ENCODE data around the gene HOXA5.
A peak's percentile ranks its signal among the peaks of the same experiment; 100 is the strongest.

The HOXA5 gene

GRCh38 chr7:27182285-27182841 lies 38.9 kb upstream of the HOXA5 start:
- DNase-seq (ENCODE audit: low read depth) = no peak

GRCh38 chr7:27181795-27182275 lies 38.4 kb upstream of the HOXA5 start:
- DNase-seq (ENCODE audit: low read depth) = no peak

DNA sequence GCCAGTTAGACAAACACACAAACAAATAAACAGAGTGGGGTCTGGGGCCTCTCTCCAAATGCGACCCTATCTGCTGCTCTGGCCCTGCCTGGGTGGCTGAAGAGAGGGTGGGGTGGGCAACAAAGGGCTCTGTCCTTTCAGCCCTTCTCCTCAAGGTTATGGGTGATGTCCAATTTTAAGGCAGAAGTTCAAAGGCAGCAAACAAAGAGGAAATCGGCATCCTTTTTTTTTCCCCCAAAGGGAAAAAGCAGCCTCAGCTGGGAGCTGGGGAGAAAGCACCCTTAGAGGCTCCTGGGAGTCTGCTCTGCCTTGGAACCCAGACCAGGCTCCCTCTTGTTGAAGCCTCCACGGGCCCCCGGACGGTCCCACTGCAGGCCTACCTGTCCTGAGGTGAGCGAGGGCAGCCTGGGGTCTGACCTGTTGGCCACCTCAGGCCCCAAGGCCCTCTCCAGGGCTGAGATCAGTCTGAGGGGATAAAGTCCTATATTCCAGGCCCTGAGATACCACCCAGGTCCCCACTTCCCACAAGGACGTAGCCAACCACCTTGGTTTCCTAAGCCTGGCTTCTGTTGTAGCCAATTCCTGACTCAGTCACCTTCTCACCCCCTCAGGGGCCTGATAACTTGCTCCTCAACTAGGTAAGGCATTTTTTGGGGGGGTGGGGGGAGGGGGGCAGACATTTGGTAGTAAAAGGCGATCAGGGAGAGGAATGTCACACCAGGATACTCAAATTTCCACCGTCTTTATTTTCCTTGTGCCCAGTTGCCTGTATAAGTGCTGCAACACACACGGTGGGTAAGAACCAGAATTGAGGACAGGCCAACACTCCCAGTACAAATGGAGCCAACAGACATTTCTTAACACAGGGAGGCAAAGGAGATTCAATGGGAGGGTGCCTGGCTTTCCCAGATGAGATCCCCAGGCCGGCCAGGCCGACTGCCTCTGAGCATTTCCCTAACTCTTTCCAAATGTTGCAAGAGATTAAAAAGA lies 37.2 kb upstream of the HOXA5 start:
- no peak for DNase-seq (ENCODE audit: low read depth)

DNA sequence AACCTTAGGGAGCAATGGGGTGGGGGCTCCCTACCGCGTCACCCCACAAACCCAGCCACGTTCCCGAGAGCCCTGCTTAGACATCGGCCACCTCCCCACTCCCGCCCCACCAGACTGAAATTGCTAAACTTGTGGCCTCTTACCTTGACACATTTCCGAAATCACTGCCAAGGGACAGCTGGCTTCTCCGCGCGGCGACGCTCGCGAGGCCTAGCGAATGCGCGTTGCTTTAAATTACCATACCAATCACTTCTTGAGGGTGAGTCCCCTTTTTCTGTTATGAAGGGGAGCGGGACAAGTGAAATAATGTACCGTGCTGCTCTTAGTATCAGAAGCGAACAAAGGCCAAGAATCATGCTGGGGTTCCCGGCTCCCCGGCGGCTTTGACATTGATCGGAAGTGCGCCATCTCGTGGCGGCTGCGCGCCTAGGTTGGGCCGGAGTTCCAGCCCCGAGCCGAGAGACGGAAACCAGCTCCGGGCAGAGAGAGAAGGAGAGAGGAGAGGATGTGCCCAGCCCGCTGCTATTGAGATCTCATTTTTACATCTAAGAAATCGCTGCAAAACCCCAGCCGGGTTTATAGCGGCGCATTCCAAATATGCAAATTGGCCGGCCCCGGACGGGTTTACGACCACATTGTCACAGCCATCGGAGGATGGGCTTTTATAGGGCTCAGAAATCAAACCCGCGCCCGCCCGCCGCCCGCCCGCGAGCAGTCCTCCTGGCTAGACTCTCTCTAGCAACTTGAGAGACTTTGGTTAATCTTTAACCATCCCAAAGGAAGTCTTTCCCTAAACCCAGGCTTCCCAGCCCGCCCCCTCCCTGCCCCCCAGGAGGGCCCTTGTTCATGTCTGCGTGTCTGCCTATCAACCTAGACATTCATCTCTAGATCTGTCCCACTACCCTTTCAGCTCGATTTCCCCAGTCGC lies 36.3 kb upstream of the HOXA5 start:
- peak; percentile 20 for DNase-seq (ENCODE audit: low read depth)

DNA sequence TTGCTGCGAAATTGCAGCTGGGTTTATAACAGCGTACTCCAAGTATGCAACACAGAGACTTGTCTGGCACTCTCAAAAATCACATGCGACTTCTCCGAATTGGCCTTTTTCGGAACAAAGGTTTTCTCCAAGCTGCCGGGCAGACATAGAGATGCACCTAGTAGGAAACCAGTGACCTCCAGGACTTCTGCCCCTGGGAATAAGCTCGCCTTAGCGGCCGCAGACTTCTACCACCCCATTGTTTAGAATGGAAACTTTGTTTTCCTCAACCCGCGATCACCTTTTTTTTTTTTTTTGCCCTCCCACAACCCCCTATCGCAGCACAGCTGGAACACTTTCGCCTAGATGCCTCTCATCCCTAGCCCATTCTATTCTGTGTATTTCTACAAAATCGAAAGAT lies 35.5 kb upstream of the HOXA5 start:
- no peak for DNase-seq (ENCODE audit: low read depth)

- no peak for DNase-seq (ENCODE audit: low read depth)
Observed at GRCh38 chr7:27178366-27178765, 34.9 kb upstream of the HOXA5 start.

DNA sequence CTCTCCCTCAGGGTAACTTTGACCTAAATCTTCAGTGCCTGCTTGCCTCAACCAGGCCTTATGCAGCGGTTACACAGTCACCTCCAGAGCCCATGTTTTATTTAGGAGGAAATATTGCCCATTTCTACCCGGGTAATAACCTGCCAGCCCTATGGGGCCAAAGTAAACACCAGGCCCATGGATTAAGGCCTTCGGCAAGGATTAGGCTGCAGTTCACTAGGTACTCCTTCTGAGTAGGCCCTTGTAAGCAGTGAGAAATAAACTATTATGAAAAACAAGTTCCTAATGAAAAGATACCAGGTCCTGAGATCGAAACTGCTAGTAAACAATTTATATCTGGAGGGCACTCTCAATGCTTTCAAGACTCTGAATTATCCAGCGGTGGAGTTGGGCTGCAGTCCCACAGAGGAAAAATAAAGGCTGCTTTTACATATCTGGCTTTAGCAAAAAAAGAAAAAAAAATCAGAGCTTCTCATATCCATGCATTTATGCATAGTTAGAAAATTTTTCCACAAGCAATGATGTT lies 34.4 kb upstream of the HOXA5 start:
- DNase-seq (ENCODE audit: low read depth) = no peak

DNA sequence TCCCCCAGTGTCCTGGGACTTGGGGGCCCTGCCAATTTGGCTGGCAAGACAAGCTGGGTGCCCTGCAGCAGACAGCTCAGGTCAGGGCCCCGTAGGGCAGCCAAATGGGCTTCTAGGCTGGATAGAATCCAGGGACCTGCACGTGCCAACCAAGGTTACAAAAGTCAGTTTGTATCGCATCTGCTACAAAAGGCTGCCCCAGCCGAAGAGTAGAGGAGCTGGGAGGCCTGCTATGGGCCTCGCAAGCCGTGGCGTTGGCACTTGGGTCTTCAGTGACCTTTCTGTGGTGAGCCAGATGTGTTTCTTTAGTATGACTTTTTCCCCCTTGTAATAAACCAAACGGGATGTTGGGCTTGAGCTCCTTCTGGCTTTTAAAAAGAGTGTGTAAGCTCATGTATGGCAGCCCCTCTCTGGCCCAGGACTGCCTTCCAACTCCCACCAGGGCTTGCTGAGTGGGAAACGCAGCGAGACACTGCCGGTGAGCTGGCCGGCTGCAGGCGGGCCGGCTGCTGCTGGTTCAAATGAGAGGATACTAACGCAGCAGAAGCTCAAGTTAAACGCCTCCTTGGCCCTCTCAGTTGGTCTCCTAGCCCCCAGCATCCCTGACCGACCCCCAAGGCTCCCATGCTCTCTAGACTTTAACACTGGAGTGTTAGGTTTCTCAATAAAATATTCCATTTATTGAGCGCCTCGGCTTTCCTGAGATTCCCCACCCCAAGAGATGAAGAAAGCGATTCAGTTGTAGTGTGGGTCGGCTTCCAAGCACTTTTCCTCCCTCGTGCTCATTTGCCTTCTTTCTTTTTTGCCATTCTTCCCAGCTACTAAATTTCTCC lies 33.7 kb upstream of the HOXA5 start:
- DNase-seq (ENCODE audit: low read depth) = no peak

GRCh38 chr7:27176524-27176845 lies 33.0 kb upstream of the HOXA5 start:
- DNase-seq (ENCODE audit: low read depth) = no peak

DNA sequence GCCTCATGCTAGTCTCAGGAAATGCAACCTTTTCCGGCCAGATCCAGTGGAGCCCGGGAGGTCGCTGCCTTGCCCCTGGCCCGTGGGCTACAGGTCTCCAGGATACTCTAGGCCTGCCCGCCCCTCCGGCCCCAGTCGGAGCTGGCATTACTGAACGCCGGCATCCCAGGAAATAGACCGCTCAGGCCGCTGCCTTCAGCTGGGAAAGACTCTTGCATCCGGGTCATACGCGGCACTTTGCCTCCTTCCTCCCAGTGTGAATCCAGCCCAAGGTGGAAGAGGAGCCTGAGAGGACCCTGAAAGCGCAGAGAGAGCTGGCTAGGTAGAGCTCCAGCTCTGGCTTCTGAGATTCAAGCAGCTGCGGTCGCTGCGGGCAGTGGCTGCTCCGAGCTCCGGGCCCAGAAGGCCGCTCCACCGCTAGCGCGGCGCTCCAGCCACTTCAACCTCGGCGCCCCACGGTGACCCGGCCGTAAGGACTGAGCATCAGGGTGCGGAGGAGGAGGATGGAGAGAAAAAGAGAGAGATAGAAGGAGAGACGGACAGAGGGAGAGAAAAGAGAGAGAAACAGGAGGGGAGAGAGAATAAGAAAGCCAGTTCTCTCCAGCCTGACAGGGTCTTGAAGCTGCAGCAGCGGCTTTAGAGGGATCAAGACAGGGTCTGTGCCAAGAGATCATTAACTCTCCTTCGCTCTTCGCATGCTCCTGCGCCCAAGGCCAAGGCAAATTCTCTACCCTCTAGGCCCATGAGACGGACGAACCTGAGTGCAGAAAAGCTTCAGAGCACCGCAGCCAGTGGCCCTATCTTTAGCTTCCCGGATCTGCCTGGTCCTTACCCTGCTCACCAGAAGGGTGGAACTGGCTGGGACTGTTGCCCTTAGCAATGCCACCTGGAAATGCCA lies 32.4 kb upstream of the HOXA5 start:
- no peak for DNase-seq (ENCODE audit: low read depth)

DNA sequence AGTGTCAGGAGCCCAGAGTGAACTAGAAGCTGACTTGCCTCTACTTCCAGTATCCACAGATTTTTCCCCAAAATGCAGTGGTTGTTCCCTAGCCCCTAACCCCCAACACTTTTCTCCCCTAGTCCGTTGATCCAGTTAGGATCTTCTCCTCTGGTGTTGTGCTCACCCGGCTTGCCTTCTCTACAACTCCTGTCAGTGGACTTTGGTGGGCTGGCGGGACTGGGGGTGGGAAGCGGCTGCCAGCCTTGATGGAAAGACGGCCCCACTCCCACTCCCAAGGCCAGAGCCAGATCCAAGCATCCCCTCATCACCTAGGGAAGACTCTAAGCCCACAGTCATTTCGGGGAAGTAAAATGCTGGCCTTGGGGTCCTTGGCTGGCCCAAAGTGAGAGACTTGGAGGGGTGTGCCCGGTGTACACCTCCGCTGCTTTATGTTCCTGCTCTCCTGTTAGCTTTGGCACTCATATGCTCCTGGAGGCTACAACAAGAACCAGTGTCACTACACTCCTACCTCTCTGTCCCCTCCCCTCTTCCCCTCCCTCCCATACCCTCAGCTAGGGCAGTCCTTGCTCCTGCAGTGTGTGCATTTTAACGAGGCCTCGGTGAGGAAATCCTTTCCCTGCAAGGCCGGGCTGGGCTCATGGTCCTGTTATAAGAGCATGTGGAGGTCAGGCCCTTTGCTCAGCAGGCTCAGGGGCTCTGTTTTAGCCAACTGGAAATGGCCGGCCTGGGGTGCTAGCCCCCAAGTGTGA lies 31.6 kb upstream of the HOXA5 start:
- no peak for DNase-seq (ENCODE audit: low read depth)

DNA sequence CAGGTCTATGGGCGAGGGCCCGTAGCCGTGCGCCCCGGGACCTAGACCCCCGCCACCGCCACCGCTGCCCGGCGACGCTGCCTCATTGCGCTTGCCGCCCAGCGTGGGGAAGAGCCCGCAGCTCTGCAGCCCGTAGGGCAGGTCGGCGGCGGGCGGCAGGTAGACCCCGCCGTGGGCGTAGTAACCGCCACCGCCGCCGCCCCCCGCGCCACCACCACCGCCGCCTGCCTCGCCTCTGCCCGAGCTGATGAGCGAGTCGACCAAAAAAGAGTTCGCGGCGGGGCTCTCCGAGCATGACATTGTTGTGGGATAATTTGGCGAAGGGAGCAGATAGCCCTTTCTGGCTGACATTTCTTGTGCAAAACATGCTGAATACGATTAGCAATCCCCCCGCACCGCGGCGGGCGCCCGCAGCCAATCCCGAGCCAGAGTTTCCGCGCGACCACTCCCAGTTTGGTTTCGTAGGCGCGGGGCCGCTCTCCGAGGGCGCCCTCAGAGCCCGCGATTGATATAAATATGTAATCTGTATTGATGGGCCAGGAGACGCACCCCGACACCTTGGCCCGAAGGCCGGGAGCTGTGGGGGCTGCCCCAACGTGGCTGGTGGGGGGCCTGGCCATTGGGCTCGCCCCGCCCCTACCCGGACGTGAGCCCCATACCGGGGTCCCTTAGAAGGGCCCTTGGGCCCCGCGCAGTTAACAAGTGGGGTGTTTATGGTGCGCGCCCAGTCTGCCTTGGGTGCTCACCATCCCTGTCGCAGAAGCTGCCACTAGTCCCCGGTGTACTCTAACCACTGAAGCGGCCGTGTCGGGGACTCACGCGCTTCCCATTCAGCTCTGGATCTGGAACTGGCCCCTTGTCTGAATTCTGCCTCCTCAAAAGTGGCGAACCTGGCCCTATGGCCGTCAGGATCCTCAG lies 30.7 kb upstream of the HOXA5 start, which contains the start of gene HOXA10:
Gene HOXA10 (minus strand): TSS at position 365 of the 918 bp plus-strand sequence. CDS start 14 bp downstream, at position 351.
- no peak for DNase-seq (ENCODE audit: low read depth)

DNA sequence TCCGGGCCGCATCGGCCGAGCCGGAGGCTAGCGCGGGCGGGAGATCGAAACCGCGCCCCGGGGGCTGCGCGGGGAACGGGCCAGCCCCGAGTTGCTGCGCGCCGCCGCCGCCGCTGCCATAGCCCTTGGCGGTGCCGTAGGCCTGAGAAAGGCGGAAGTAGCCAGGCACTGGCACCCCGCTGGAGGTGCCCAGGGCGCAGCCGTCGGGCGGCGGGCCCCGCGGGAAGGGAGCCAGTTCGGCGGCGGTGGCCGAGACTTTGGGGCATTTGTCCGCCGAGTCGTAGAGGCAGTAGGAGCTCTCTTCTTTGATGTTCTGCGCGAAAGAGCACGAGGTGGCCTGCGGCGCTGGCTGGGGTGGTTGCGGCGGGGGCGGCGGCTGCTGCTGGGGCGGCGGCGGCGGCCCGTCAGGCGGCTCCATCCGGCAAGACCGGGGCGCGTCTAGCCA lies 30.1 kb upstream of the HOXA5 start:
- no peak for DNase-seq (ENCODE audit: low read depth)

DNA sequence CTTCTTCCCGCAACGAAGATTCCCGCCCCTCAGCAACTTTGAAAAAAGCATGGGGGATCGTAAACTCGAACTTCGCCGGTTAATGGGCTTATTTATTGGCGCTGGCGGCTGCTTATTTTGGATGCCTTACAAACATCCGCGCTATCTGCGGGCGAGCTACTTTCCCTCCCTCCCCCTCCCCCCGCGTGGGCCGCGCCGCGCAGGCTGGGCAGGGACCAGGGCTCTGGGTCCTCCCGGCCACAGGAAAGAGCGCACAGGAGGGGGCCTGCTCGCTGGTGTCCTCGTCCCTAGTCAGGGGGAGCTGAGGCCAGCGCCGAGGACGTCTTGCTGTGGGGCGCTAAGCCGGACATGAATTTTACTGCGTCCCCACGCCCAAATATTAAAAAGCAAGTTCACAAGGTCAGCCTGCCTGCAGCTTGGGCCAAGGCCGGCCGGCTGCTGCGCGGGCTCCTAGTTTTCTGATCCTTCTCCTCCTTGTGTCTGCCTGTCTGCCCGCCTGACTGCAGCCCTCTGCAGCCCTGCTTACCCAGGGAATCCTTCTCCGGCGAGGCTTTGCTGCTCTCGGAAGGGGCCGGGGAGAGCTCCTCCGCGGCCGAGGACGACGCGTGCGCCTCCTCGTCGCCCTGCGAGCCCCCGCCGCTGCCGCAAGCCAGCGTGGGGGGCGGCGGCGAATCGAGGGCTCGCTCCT lies 29.5 kb upstream of the HOXA5 start:
- no peak for DNase-seq (ENCODE audit: low read depth)

GRCh38 chr7:27172315-27172774 lies 28.9 kb upstream of the HOXA5 start:
- DNase-seq (ENCODE audit: low read depth) = no peak

DNA sequence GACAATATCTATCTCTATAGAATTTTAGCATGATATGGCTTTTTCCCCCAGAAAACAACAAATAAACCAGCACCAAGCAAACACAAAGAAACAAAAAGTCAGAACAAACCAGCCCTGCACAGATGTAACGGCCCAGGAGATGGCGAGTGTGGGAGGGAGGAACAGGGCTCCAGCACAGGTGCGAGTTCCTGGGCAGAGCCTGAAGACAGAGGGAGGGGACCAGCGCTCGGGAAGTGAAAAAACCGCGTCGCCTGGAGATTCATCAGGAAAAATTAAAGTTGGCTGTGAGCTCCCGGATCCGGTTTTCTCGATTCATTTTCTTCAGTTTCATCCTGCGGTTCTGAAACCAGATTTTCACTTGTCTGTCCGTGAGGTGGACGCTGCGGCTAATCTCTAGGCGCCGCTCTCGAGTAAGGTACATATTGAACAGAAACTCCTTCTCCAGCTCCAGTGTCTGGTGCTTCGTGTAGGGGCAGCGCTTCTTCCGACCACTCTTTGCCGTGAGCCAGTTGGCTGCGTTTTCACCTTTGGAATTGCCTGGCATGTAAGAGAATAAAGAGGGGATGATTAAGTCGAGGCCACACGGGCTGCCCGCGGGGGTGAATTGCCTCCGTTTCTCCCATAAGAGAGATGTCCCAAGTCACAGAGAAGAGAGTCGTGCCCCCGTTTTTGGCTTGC lies 28.3 kb upstream of the HOXA5 start:
- DNase-seq (ENCODE audit: low read depth) = no peak

DNA sequence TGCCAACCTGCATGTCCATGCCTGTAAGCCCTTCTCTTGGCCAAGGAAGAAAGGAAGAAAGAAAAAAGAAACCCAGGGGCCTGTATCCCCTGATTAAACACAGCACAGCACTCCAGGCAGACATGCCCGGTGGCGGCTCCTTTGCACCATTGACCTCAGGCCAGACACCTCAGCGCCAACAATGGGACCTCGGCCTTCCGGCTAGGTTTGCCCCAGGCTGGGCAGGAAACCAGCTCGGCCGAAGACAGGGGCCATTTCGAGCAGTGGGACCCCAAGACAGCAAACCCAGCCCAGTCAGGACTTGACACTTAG lies 27.8 kb upstream of the HOXA5 start:
- DNase-seq (ENCODE audit: low read depth) = no peak

Measured in fibroblast of gingiva (primary cell).